Uterus (tissue), 2 donors: ENCODE data around the gene NR2F2.

Experiments used
- CTCF ChIP-seq, 4 experiments: fragments of 200-600 bp in 2 of 4; fragments of 450-650 bp in 2 of 4; sonication (generic) in 2 of 4; IDR thresholded peaks; one replicate each; pipeline ENCODE4 v1.5.1; 2016 to 2019; ENCODE audit warnings: antibody characterized with exemption in 4 of 4, mild to moderate bottlenecking in 2 of 4, moderate library complexity in 1 of 4
- POLR2A ChIP-seq, 2 donors: fragments of 450-650 bp; IDR thresholded peaks; one replicate each; pipeline ENCODE4 v1.6.1; 2016; ENCODE audit warnings: antibody characterized with exemption in 2 of 2, mild to moderate bottlenecking in 1 of 2, moderate library complexity in 1 of 2

GRCh38 chr15:96334705-96335410, 4.4 kb downstream of the NR2F2 start:
- TF ChIP-seq CTCF (IDR thresholded peaks at IDR 0.05) (no peak), POLR2A (IDR thresholded peaks at IDR 0.05) (no peak)
